GM23338 (cell line): ENCODE measurements around the gene GCN1.

Source experiments
- CREB1 ChIP-seq: fragments of 250-450 bp; sonication (Bioruptor Pico); IDR thresholded peaks from 2 replicates; pipeline ENCODE4 v1.5.0; 2020; ENCODE audit warnings: low read depth, mild to moderate bottlenecking, moderate library complexity
- ETS1 ChIP-seq: IDR thresholded peaks from 2 replicates; pipeline ENCODE4 v1.6.1; 2016; ENCODE audit warnings: antibody characterized with exemption
- EZH2 ChIP-seq: fragments of 200-600 bp; sonication (generic); IDR thresholded peaks from one replicate; pipeline ENCODE4 v1.8.0; 2017; ENCODE audit warnings: antibody characterized with exemption, mild to moderate bottlenecking, low read depth; ENCODE audit not compliant: unreplicated experiment
- EZH2phosphoT487 ChIP-seq: fragments of 200-600 bp; sonication (generic); IDR thresholded peaks from one replicate; pipeline ENCODE4 v1.8.1; 2018; ENCODE audit warnings: antibody characterized with exemption; ENCODE audit not compliant: unreplicated experiment
- JUNB ChIP-seq: IDR thresholded peaks from one replicate; pipeline ENCODE4 v1.6.1; 2016; ENCODE audit warnings: antibody characterized with exemption; ENCODE audit not compliant: unreplicated experiment
- POLR2AphosphoS5 ChIP-seq: IDR thresholded peaks from 2 replicates; pipeline ENCODE4 v1.6.1; 2016; ENCODE audit warnings: antibody characterized with exemption, low read depth
- STAT1 ChIP-seq: IDR thresholded peaks from one replicate; pipeline ENCODE4 v1.6.1; 2016; ENCODE audit warnings: antibody characterized with exemption; ENCODE audit not compliant: unreplicated experiment
- ZNF114 ChIP-seq: fragments of 250-450 bp; sonication (Bioruptor Pico); IDR thresholded peaks from 2 replicates; pipeline ENCODE4 v1.5.0; 2020; ENCODE audit warnings: mild to moderate bottlenecking, moderate library complexity
- ZNF331 ChIP-seq: fragments of 250-450 bp; sonication (Bioruptor Pico); IDR thresholded peaks from 2 replicates; pipeline ENCODE4 v1.5.0; 2020; ENCODE audit warnings: low read depth, mild to moderate bottlenecking, moderate library complexity
- TF ChIP-seq, protein P1 (sequence below), 2 experiments: fragments of 200-600 bp in 1 of 2; sonication (generic) in 1 of 2; conservative IDR thresholded peaks; 2 replicates each; pipeline versions ENCODE4 v1.5.1 to v1.6.1; 2016 to 2017; ENCODE audit warnings: antibody characterized with exemption in 2 of 2, low read depth in 2 of 2, mild to moderate bottlenecking in 2 of 2, moderate library complexity in 1 of 2
- TF ChIP-seq, protein P2 (sequence below): IDR thresholded peaks from one replicate; pipeline ENCODE4 v1.6.1; 2018; ENCODE audit warnings: antibody characterized with exemption; ENCODE audit not compliant: unreplicated experiment
- TF ChIP-seq, protein P3 (sequence below): fragments of 250-450 bp; sonication (Bioruptor Pico); IDR thresholded peaks from 2 replicates; pipeline ENCODE4 v1.5.0; 2020; ENCODE audit warnings: mild to moderate bottlenecking, moderate library complexity

GRCh38 chr12:120204171-120204570 lies 9.7 kb upstream of the GCN1 start:
- TF ChIP-seq, protein P1, sequence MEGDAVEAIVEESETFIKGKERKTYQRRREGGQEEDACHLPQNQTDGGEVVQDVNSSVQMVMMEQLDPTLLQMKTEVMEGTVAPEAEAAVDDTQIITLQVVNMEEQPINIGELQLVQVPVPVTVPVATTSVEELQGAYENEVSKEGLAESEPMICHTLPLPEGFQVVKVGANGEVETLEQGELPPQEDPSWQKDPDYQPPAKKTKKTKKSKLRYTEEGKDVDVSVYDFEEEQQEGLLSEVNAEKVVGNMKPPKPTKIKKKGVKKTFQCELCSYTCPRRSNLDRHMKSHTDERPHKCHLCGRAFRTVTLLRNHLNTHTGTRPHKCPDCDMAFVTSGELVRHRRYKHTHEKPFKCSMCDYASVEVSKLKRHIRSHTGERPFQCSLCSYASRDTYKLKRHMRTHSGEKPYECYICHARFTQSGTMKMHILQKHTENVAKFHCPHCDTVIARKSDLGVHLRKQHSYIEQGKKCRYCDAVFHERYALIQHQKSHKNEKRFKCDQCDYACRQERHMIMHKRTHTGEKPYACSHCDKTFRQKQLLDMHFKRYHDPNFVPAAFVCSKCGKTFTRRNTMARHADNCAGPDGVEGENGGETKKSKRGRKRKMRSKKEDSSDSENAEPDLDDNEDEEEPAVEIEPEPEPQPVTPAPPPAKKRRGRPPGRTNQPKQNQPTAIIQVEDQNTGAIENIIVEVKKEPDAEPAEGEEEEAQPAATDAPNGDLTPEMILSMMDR (conservative IDR thresholded peaks at IDR 0.05; ENCODE audit: low read depth in 2 of 2), result no peak
- TF ChIP-seq POLR2AphosphoS5, result no peak
- TF ChIP-seq EZH2, result no peak
- TF ChIP-seq, protein P2, sequence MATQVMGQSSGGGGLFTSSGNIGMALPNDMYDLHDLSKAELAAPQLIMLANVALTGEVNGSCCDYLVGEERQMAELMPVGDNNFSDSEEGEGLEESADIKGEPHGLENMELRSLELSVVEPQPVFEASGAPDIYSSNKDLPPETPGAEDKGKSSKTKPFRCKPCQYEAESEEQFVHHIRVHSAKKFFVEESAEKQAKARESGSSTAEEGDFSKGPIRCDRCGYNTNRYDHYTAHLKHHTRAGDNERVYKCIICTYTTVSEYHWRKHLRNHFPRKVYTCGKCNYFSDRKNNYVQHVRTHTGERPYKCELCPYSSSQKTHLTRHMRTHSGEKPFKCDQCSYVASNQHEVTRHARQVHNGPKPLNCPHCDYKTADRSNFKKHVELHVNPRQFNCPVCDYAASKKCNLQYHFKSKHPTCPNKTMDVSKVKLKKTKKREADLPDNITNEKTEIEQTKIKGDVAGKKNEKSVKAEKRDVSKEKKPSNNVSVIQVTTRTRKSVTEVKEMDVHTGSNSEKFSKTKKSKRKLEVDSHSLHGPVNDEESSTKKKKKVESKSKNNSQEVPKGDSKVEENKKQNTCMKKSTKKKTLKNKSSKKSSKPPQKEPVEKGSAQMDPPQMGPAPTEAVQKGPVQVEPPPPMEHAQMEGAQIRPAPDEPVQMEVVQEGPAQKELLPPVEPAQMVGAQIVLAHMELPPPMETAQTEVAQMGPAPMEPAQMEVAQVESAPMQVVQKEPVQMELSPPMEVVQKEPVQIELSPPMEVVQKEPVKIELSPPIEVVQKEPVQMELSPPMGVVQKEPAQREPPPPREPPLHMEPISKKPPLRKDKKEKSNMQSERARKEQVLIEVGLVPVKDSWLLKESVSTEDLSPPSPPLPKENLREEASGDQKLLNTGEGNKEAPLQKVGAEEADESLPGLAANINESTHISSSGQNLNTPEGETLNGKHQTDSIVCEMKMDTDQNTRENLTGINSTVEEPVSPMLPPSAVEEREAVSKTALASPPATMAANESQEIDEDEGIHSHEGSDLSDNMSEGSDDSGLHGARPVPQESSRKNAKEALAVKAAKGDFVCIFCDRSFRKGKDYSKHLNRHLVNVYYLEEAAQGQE, result no peak
- TF ChIP-seq CREB1 (CRISPR knock-in tag), result no peak
- TF ChIP-seq EZH2phosphoT487, result no peak
- no peak for TF ChIP-seq ZNF114 (CRISPR knock-in tag)
- TF ChIP-seq ETS1, result no peak
- TF ChIP-seq JUNB, result no peak
- no peak for TF ChIP-seq ZNF331 (CRISPR knock-in tag)
- TF ChIP-seq, protein P3, sequence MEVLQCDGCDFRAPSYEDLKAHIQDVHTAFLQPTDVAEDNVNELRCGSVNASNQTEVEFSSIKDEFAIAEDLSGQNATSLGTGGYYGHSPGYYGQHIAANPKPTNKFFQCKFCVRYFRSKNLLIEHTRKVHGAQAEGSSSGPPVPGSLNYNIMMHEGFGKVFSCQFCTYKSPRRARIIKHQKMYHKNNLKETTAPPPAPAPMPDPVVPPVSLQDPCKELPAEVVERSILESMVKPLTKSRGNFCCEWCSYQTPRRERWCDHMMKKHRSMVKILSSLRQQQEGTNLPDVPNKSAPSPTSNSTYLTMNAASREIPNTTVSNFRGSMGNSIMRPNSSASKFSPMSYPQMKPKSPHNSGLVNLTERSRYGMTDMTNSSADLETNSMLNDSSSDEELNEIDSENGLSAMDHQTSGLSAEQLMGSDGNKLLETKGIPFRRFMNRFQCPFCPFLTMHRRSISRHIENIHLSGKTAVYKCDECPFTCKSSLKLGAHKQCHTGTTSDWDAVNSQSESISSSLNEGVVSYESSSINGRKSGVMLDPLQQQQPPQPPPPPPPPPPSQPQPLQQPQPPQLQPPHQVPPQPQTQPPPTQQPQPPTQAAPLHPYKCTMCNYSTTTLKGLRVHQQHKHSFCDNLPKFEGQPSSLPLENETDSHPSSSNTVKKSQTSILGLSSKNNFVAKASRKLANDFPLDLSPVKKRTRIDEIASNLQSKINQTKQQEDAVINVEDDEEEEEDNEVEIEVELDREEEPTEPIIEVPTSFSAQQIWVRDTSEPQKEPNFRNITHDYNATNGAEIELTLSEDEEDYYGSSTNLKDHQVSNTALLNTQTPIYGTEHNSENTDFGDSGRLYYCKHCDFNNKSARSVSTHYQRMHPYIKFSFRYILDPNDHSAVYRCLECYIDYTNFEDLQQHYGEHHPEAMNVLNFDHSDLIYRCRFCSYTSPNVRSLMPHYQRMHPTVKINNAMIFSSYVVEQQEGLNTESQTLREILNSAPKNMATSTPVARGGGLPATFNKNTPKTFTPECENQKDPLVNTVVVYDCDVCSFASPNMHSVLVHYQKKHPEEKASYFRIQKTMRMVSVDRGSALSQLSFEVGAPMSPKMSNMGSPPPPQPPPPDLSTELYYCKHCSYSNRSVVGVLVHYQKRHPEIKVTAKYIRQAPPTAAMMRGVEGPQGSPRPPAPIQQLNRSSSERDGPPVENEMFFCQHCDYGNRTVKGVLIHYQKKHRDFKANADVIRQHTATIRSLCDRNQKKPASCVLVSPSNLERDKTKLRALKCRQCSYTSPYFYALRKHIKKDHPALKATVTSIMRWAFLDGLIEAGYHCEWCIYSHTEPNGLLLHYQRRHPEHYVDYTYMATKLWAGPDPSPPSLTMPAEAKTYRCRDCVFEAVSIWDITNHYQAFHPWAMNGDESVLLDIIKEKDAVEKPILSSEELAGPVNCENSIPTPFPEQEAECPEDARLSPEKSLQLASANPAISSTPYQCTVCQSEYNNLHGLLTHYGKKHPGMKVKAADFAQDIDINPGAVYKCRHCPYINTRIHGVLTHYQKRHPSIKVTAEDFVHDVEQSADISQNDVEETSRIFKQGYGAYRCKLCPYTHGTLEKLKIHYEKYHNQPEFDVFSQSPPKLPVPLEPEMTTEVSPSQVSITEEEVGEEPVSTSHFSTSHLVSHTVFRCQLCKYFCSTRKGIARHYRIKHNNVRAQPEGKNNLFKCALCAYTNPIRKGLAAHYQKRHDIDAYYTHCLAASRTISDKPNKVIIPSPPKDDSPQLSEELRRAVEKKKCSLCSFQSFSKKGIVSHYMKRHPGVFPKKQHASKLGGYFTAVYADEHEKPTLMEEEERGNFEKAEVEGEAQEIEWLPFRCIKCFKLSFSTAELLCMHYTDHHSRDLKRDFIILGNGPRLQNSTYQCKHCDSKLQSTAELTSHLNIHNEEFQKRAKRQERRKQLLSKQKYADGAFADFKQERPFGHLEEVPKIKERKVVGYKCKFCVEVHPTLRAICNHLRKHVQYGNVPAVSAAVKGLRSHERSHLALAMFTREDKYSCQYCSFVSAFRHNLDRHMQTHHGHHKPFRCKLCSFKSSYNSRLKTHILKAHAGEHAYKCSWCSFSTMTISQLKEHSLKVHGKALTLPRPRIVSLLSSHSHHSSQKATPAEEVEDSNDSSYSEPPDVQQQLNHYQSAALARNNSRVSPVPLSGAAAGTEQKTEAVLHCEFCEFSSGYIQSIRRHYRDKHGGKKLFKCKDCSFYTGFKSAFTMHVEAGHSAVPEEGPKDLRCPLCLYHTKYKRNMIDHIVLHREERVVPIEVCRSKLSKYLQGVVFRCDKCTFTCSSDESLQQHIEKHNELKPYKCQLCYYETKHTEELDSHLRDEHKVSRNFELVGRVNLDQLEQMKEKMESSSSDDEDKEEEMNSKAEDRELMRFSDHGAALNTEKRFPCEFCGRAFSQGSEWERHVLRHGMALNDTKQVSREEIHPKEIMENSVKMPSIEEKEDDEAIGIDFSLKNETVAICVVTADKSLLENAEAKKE (CRISPR knock-in tag), result no peak
- TF ChIP-seq STAT1, result no peak
